ENCODE data around the gene ZNF222.

Gene ZNF222

DNA sequence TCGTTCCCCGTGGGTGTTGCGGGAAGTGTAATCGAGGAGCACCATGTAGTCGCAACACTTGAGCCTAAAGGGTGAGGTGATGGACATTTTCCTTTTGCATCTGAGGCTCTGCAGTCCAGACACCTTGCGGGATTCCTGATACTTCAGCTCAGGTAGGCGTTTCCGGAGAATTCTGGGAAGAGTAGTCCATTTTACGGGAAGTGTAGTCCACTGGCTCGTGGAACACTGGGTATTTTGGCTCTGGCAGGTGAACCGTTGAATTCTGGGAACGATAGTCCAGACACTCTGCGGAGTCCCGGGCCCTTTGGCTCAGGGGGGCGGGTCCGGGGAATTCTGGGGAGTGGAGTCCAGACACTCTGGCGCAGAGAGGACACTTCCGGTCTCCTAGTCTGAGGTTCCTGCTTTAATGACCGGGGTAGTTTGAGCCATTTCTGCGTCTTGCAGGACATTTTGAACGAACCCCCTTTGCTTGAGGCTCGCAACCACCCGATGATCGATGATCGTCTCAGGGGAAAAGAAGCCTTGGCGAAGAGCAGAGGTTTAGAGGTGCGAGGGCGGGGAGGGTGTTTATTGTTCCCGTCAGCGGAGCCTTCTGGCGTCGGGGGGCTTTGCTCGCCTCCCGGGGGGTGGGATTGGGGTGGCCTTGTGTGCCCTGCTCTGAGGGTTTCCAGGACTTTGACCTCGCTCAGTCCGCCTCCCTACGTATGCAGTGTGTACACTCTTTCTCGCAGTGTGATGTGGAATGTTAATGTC is 26.6 kb downstream of the ZNF222 start, which contains the start of gene ZNF223:
TSS of gene ZNF223 (plus strand) at position 387 of the 753 bp plus-strand sequence. CDS start 3,141 bp downstream, outside the sequence.
- DNase-seq (ENCODE audit: low read depth, low spot score) = peak; percentile 93

- DNase-seq (ENCODE audit: low read depth, low spot score) = no peak
Observed at GRCh38 chr19:44055870-44056269, 30.7 kb downstream of the ZNF222 start.

DNA sequence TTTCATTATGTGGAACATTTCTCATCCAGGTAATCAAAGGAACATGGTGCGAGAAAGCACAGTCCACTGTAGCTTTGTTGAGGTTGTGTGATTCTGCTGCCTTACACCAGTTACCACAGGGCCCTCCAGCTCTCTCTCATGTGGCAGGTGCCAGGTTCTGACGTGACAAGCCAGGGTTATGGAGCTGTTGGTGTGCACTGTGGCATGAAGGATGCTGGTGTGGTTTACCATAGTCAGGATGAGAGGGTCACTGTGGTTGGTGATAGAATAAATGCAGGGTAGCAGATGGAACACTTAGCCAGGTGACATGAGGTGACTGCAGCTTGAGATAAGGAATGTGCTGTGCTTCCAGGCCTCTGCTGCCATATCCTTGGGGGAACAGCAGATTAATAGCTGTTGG is 34.0 kb downstream of the ZNF222 start:
- no peak for DNase-seq (ENCODE audit: low read depth, low spot score)

DNA sequence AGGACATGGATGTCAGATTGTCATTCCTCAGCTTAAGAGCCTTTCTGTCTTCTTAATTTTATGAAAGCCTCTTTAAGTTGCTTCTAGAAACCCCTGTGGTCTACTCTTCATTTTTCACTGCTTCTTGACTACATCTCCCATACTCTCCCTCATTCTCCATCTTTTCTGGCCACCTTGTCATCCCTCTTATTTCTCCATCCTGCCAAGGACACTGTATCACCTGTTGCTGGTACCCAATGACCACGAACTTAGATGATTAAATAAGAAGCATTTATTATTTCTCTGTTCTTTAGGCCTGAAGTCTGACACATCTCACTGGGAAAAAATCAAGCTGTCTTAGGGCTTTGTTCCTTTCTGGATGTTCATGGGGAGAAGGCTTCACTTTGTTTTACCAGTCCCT is 35.9 kb downstream of the ZNF222 start:
- DNase-seq (ENCODE audit: low read depth, low spot score) = no peak

GRCh38 chr19:44066305-44066704 is 41.1 kb downstream of the ZNF222 start:
- no peak for DNase-seq (ENCODE audit: low read depth, low spot score)

DNA sequence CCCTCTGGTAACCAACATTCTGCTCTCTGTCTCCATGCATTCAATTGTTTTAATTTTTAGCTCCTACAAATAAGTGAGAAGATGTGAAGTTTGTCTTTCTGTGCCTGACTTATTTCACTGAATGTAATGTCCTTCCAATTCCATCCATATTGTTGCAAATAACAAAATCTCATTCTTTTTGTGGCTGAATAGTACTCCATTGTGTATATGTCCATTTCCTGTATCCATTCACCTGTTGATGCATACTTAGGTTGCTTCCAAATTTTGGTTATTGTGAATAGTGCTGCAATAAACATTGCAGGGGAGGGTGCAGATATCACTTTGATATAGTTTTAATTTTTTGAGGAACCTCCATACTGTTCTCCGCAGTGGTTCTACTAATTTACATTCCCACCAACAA is 44.2 kb downstream of the ZNF222 start:
- DNase-seq (ENCODE audit: low read depth, low spot score) = no peak

- peak; percentile 96 for DNase-seq (ENCODE audit: low read depth, low spot score)
Observed at GRCh38 chr19:44071824-44072542, 46.8 kb downstream of the ZNF222 start, which contains the start of gene ZNF284. TSS of gene ZNF284 (plus strand) at chr19:44072159. CDS start at chr19:44076390, 4,231 bp downstream.

- peak; percentile 6 for DNase-seq (ENCODE audit: low read depth, low spot score)
Observed at GRCh38 chr19:44072543-44073401, 47.6 kb downstream of the ZNF222 start.

DNA sequence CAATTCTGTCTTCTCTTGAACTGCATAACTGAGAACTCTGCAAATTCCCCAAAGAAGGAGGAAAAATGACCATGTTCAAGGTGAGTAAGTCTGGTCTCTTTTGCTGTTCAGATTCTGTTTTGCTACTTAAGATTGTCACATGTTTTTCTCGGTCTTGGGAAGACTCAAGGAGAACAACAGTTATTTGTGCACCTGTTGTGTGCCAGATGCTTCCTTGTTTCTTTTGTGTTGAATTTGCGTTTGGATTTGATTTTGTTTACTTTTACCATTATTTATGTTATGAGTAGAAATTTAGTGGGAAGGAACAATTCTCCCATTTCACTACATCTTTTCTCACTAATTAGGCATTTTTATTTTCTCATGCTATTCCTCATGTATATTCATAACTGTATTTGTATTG is 51.1 kb downstream of the ZNF222 start:
- no peak for DNase-seq (ENCODE audit: low read depth, low spot score)

All from ELF-1 (cell line).